Thyroid gland (tissue), 4 donors: ENCODE measurements around the gene EPB41L4A.

Experiments
- CTCF ChIP-seq, 6 experiments: fragments of 200-600 bp in 3 of 6; fragments of 450-650 bp in 3 of 6; sonication (generic) in 3 of 6; IDR thresholded peaks; one replicate each; pipeline ENCODE4 v1.5.1; 2016 to 2019; ENCODE audit warnings: antibody characterized with exemption in 6 of 6, mild to moderate bottlenecking in 2 of 6, inconsistent platforms in 1 of 6, moderate library complexity in 1 of 6
- POLR2A ChIP-seq, 2 donors: fragments of 450-650 bp; IDR thresholded peaks; one replicate each; pipeline ENCODE4 v1.6.1; 2017; ENCODE audit warnings: antibody characterized with exemption in 2 of 2, mild to moderate bottlenecking in 2 of 2, moderate library complexity in 1 of 2

GRCh38 chr5:112247960-112248359 is 171.1 kb downstream of the EPB41L4A start:
- TF ChIP-seq CTCF (IDR thresholded peaks at IDR 0.05) (no peak), POLR2A (IDR thresholded peaks at IDR 0.05) (no peak)
